CD4-positive, alpha-beta T cell treated with Interleukin-17A for 4 hours (primary cell): ENCODE measurements around the gene APOM.
A peak's percentile ranks its signal among the peaks of the same experiment; 100 is the strongest.

Experiments used
- DNase-seq: peaks from one replicate; pipeline ENCODE4 v3.0.0-alpha.2; 2020; ENCODE audit warnings: mixed read lengths

APOM gene

DNA sequence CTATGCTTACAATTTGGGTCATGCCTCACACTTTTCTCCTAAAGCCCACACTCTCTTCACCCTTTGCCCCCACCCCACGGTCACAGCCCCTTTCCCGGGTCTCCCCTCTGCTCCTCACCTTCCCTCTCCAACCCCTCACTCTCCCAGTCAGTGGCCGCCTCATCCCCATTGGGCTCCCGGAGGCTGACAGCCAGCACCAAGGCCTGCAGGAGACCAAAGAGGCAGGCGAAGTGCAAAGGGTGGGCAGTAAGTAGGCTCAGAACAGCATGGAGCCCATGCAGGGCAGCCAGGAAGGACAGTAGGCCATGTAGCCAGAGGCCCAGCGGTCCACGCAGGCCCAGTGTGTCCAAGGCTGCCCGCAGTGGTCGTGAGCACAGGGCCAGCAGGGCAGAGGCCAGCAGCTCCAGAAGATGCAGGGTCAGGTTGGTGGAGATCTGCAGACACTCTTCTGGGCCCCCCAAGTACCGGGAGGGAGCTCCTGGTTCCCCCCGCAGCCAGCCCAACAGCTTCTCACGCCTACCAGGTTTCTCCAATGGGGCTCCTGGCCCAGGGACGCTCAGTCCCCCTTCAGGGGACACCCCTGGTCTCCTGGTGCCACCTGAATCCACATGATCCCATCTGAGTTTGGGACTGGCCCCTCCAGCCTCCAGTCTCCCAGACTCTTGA is 3.4 kb downstream of the APOM start:
- no peak for DNase-seq

DNA sequence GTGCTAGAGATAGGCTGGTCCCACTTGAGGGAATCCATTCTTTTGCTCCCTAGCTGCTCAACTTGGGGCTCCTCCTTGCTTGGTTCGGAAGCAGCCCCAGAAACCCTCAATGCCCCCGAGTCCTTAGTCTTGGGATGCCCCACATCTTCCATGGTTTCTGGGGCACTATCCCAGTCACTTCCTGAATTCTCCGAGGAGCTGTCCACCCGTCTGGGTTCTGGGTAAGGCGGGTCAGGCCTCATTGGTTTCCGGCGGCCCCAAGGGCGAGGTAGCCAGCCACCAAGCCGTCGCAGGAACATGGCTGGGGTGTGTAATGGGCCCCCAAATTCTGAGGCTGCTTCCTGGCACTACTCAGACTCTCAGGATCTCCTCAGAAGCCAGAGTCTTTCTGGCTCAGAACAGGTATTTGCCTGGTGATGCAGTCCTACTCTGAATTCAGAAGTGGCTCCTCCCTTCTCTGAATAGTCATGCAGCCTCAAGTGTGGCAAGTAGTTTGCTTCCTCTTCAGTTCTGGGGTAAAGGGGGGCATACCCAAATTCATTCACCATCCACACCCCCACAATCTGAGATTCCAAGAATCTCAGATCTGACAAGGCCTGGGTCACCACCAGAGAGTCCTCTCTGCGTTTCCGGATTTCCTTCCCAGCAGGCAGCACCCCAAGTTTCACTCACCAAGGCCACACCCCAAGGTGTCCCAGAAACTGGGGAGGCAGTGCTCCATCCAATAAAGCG is 4.1 kb downstream of the APOM start:
- peak; percentile 34 for DNase-seq

DNA sequence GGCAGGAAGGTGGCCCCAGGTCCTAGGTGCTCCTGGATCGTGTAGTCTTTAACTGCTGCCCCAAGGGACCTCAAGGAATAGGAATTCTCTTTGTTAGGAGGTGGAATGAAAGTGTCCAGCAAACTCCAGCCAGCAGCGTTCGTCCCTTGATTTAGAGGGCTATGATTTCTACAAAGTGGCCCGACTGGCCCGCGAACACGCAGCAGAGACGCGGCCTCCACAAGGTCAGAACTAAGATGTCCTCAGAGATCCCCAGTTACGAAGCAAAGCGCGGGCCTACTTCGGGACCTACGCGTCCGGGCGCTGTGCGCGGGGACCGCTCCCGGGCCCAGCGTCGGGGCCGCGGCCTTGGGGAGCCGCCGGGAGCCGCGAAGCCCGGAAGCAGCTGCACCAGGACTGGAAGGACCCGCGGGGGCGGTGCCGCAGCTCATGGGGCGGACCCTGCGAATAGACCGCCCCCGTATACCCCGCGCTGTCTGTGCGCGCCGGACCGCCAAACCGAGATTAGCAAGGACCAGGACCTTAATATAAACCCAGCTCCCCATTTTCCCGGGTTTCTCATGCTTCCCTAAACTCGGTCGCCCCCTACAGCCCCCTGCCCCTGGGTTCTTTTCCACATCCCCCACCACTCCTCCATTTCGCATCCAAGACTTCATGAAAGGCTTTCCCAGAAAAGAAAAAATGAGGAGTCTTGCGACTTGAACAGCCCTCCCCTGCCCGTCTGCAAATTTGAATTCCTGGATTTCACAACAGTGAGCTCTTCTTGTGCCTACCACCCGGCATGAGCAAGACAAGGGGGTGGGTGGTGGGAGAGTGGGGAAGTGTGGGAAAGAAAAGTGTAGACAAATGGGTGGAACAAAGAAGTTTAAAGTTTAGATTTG is 4.9 kb downstream of the APOM start, which contains the start of gene C6orf47:
TSS of gene C6orf47 (minus strand) at position 398 of the 881 bp plus-strand sequence. CDS start 831 bp downstream, outside the sequence.
- DNase-seq: peak; percentile 88

DNA sequence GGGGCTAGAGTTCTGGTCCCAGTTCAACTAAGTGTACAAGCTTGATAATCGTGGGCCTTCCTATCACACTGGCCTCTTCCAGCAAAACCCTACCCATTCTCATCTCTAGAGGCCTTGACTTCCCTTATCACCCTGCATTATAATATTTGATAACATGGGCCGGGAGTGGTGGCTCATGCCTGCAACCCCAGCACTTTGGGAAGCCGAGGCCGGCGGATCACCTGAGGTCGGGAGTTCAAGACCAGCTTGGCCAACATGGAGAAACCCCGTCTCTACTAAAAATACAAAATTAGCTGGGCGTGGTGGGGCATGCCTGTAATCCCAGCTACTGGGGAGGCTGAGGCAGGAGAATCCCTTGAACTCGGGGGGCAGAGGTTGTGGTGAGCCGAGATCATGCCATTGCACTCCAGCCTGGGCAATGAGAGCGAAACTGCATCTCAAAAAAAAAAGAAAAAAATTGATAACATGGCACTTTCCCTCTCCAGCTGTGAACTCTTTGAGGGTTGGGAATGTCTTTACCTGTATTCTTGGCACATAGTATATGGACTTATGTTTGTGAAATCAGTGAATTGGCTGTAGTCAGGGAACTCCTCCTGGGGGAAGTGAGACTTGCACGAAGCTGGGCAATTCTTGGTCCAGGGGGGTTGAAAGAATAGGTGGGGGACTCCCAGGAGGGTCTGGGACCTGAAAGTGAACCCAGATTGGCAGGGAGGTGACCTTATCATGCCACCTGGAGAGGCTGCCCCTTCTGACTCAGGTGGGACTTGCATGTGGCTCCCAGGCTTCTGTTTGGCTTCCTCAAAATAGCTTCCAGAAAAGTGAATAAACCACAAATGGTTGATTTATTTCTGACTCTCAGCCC is 5.8 kb downstream of the APOM start:
- no peak for DNase-seq

DNA sequence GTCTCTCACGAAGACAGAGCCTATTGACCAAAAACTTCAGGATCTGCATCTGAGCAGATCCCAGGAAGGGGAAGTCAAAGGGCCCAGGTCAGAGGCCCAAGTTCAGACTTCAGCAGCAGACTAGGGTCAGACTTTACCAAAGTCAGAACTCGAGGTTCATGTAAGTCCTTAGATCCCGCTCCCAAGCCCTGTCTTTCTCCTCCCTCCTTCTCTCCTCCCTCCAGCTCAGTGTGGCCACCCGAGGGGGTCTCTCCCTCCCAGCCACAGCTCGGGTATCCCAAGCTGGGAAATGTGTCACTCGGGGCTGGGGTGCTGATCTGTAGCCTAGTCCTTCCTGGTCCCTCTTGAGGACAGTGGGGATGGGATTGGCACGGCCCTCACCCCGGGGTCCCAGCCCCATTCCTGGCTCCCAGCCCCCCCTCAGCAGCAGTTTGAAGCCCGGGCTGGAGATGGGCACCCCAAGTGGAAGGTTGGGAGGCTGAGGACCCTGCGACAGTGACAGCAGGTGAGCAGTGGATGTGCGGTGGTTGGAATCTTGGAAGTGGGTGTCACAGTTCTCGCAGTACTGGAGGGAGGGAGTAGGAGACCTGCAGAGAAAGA is 6.5 kb downstream of the APOM start:
- no peak for DNase-seq

DNA sequence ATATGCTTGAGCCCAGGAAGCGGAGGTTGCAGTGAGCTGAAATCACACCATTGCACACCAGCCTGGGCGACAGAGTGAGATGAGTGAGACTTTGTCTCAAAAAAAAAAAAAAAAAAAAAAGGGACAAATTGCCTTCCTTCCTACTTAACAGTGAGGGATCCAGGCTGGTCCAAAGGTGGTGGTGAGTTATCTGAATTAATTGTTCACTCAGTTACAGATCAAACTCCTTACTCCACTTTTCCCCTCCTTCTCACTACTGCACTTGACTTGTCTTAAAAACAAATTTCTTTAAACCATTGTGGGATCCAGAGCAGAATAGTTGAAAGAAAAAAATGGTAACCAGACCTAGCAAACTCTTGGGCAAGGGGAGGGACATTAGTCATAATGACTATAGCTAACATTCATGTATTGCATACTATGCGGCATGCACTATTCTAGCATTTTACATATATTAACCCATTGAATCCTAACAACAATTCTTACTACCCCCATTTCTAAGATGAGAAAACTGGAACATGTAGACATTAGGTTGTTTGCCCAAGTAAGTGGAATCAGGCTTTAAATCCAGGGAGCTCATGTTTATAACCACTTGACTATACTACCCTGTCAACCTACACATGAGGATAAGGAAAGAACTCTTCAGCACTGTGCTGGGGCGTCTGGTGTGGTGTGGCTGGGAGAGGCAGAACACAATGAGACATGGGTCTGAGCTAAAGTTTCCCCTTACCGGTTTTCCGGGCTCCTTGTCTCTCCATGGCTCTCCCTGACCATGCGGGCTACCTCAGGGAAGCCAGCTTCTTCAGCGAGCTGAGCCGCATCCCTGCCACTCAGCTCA is 7.6 kb downstream of the APOM start:
- no peak for DNase-seq

DNA sequence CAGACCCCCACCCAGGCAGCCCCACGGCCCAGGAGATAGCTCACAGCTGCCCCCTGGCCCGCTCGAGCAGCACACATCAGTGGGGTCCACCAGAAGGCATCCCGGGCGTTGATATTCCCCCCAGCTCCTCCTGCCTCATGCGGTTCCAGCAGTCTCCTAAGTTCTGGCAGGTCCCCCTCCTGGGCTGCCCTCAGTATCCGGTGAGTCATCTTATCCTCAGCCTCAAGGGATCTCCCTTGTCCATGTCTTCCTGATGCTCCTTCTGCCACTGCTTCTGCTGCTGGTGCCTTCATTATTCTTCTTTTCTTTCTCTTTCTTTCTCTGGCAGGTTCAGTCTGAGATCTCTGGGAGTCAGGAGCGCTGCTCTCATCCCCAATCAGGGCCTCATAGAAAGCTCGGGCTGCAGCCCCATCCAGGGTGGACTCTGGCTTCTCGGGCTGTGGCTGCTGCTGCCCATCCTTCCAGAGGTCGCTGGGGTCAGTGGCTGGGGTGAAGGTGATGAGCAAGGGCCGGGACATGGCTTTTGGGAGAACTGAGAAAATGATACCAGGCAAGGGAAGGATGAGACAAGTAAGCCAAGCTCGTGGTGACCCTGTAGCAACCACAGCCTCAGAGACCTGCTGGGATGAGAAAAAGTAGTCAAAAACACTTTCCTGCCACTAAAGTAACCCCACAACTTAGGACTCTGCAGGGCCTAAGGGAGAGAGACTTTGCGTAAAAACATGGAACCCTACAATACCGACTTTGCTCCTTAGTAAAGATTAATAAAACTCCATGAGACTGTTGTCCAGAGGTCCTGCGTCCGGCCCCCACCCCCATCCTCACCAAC is 8.5 kb downstream of the APOM start:
- DNase-seq: no peak

DNA sequence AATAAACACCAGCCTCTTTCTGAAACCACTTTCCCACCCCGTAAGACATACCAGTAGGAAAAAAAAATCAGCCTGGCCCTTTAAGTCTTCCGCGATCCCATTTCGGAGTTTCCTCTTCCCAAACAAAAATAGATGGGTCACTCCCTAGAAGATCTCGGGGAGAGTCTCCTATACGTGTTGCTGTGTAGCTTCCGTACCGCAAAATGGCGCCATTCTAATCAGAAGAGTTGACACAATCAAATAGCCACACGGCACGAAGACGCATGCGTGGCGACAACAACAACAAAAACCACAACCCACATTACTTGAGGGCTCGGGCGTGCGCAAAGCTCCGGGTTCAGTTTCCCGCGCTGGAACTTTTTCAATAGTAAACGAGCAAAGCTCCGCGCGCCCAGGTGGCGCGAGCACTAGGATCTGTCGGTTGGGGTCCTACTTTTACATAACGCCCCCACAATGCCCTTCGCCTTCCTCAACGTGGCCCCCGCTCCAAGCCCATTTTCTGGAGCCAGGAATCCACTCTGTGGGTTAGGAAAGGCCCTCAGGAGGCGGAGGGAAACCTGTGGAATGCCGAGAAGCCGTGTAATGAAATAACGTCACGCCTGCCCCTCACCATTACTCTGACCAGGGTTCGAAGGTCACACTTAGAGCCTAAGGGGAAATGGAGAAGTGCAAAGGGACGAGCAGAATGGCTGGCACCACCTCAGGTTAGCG is 9.3 kb downstream of the APOM start, which contains the start of gene GPANK1:
TSS of gene GPANK1 (minus strand) at position 208 of the 711 bp plus-strand sequence. CDS start 519 bp downstream, outside the sequence.
- DNase-seq: peak; percentile 93

DNA sequence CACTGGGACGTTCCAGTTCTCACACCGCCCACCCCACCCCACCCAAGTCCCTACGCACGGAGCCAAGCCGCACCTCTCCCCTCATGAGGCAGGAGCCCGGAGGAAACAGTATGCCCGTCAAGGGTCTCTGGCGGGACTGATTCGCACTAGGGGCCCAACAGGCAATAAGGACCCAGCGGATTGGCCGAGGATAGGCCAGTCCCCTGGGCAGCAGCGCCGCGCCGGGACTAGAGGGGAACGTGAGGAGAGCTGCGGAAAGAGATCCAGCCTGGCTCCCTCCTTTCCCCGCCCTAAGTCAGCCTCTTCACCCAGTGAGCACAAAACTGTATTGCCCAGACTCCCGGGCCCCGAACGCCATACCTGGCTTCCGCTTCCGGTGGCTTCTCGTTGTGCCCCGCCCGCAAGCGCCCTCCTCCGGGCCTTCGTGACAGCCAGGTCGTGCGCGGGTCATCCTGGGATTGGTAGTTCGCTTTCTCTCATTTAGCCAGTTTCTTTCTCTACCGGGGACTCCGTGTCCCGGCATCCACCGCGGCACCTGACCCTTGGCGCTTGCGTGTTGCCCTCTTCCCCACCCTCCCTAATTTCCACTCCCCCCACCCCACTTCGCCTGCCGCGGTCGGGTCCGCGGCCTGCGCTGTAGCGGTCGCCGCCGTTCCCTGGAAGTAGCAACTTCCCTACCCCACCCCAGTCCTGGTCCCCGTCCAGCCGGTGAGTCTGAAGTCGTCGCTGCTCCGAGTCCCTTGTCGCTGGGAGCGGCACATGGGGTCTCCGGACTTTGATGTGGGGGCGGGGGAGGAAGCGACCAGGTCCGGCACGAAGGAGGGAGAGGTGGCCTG is 10.0 kb downstream of the APOM start, which contains the start of gene CSNK2B:
TSS of gene CSNK2B (plus strand) at position 580 of the 836 bp plus-strand sequence. CDS start 752 bp downstream, outside the sequence.
- peak; percentile 98 for DNase-seq

DNA sequence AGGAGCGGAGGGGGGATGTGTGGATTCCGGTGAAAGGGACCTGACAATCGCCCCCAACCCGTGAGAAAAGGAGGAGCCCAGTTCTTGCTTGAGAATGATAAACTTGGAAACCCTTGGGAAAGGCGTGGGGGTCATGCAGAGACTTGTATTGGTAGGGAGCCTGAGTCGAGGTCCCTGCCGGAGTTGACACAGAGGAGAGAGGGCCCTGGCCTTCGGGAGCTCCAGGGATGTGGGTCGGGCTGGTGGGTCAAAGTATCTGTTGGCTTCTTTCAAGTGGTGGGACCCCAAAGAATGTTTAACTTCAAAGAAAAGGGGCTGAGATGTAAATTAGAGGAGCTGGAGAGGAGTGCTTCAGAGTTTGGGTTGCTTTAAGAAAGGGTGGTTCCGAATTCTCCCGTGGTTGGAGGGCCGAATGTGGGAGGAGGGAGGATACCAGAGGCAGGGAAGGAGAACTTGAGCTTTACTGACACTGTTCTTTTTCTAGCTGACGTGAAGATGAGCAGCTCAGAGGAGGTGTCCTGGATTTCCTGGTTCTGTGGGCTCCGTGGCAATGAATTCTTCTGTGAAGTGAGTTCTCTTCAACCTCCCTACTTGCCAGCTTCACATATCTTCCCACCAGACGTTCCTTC is 10.8 kb downstream of the APOM start:
- DNase-seq: no peak

DNA sequence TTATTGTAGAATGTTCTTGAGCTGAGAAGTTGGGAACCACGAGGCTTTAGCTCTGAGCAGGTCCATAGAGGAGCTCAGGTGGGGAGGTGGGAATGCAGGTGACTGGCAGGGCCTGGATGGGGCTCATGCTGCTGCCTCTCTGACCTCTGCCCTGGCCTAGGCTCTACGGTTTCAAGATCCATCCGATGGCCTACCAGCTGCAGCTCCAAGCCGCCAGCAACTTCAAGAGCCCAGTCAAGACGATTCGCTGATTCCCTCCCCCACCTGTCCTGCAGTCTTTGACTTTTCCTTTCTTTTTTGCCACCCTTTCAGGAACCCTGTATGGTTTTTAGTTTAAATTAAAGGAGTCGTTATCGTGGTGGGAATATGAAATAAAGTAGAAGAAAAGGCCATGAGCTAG is 14.0 kb downstream of the APOM start, which contains the start of gene LY6G5B:
TSS of gene LY6G5B (plus strand) at position 301 of the 400 bp plus-strand sequence. CDS start 975 bp downstream, outside the sequence.
- DNase-seq: no peak

DNA sequence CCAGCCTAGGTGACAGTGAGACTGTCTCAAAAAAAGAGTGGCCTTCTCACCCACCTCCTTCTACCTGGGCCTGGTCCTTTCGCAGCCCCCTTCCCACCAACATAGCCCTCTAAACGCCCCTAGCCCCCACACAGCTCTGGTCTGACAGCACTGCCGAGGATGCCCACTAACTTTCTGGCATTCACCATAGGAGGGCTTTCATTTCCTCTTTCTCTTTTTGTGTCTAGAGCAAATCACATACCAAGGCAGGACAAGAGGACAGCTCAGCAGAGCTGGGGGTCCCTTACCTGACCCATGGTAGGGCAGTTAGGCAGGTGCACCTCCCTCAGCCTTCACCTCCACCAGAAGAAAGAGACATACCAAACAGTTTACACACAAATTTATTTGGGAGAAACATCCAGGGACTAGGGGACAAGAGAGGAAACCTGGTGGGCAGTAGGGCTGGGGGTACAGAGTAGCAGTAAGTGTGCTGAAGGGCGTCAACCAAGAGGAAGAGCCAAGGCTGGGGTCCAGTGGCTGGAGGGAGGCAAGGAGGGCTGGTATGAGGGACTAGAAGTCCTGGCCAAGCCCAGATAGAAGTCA is 20.7 kb downstream of the APOM start:
- DNase-seq: no peak

DNA sequence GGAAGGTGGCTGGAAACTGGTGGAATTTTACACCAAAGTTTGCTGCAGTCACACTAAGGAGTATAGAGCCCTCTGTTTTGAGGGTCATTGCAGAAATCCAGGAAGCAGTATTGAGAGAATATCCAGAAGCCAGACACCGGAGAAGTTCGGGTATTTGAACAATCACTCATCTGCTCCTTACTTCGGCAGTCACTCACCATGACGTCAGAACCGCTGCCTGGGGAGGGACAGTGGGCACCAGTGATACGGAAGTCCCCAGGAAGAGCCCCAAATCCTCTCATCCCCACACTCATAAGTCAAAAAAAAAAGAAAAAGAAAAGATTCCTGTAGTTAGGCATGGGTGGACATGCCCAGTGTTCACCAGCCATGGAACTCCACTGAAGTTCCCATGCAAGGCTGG is 21.2 kb downstream of the APOM start:
- no peak for DNase-seq

DNA sequence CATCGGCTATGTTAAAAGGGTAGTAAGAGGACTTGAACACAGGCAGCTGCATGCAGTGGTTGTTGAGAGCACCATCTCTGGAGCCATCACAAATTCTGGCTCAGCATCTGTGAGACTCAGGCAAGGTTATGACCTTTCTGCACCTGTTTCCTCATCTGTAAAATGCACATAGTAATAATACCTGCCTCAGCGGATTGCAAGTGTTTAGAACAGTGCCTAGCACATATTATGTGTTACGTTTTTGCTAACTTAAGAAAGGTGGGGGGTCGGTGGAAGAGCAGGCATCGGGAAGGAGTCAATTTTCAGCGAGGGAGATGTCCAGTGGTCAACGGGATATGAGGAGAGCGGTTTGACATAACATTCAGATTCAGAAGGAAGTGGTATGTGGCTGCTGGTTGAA is 22.3 kb downstream of the APOM start:
- no peak for DNase-seq

DNA sequence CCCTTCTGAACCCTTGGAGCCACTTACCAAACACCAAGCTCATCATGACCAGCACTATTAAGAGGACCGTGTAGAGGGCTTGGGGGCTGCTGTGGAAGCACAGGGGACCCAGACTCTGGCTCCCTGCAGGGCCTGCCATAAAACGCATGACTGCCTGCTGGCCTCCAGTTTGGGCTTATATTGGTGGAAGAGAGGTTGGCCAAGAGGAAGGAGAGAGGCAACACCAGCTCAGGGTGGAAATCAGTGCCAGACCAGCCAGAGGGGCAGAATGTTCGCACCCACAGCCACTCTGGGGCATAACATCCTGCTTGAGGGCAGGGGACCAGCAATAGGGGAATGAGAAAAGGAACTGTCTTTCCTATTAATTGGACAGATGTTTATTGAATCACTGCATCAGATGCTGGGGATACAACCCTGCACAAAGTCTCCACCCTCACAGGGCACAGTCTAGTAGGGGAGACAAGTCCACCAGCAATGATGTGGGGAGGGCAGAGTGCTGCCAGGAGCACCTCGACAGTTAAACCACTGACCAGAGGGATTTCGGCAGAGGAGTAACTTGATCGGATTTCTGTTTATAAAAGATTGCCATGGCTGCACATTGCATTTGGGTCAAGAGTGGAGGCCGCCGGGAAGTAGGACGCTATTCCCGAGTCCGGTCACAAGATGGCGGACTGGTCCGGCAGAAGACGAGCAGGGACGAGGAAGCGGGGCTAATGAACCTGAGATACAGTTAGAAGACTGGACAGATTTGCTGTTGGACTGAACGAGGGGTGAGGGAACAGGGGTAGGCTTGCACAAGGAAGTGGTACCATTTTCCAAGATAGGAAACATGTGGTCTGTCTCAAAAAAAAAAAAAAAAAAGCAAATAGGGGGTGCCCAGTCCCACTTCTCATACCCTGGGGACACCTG is 24.8 kb downstream of the APOM start, which contains the start of gene LY6G5C:
TSS of gene LY6G5C (minus strand) at position 842 of the 909 bp plus-strand sequence. CDS start at position 148, 694 bp downstream.
- peak; percentile 77 for DNase-seq
